Caco-2 (cell line): ENCODE results near the gene PLPP4. TPM values are rescaled to one million over a fixed set of nuclear protein-coding genes. Genes with fewer than 3 reads are reported as not detected.

Experiments
- BruUV-seq: library from RNA; stranded (reverse); fragments of 400-500 nt; replicated peaks from 2 replicates; lab custom pipeline; 2021; lab: Mats Ljungman, UMichigan
- CTCF ChIA-PET: fragments of 300-600 bp; sonication (Branson Sonifier 250); formaldehyde crosslinking; loops from one replicate; lab custom pipeline; 2022; ENCODE audit warnings: antibody characterized with exemption; lab: Charles Lee
- POLR2A ChIA-PET: fragments of 300-600 bp; sonication (Branson Sonifier 250); formaldehyde crosslinking; loops from one replicate; lab custom pipeline; 2022; ENCODE audit warnings: antibody characterized with exemption; lab: Charles Lee
- DNase-seq, 2 experiments: peaks; one replicate each; pipeline versions ENCODE4 v3.0.0 to v3.0.0-alpha.2; 2020 to 2022
- H3K27me3 ChIP-seq: replicated peaks from 2 replicates; pipeline ENCODE4 v1.6.0; 2011; ENCODE audit warnings: low read length; ENCODE audit not compliant: control insufficient read depth, insufficient read depth
- H3K36me3 ChIP-seq: 2 replicates; pipeline ENCODE4 v1.5.1; 2011; ENCODE audit warnings: low read length; ENCODE audit not compliant: control insufficient read depth, insufficient read depth
- H3K4me1 ChIP-seq: fragments of 250-450 bp; sonication (Bioruptor Pico); 2 replicates; pipeline ENCODE4 v1.5.1; 2020; ENCODE audit warnings: mild to moderate bottlenecking
- H3K4me3 ChIP-seq: 2 replicates; pipeline ENCODE4 v1.5.1; 2011; ENCODE audit warnings: low read depth, mild to moderate bottlenecking, control low read depth, low read length
- H3K9me3 ChIP-seq: fragments of 250-450 bp; sonication (Bioruptor Pico); 2 replicates; pipeline ENCODE4 v1.5.1; 2020; ENCODE audit warnings: mild to moderate bottlenecking, moderate library complexity
- H3K27ac Mint-ChIP-seq: one replicate; pipeline ENCODE4 v1.8.0; 2022; ENCODE audit warnings: mixed read lengths; ENCODE audit not compliant: unreplicated experiment
- H3K27me3 Mint-ChIP-seq: one replicate; pipeline ENCODE4 v1.8.0; 2022; ENCODE audit warnings: mixed read lengths; ENCODE audit not compliant: insufficient read depth, unreplicated experiment
- H3K36me3 Mint-ChIP-seq: one replicate; pipeline ENCODE4 v1.8.0; 2022; ENCODE audit warnings: mild to moderate bottlenecking, mixed read lengths; ENCODE audit not compliant: insufficient read depth, unreplicated experiment
- H3K4me1 Mint-ChIP-seq: one replicate; pipeline ENCODE4 v1.8.0; 2022; ENCODE audit warnings: low read depth, mixed read lengths; ENCODE audit not compliant: unreplicated experiment
- H3K4me3 Mint-ChIP-seq: one replicate; pipeline ENCODE4 v1.8.0; 2022; ENCODE audit warnings: mild to moderate bottlenecking, moderate library complexity, mixed read lengths; ENCODE audit not compliant: unreplicated experiment
- H3K9me3 Mint-ChIP-seq: one replicate; pipeline ENCODE4 v1.8.0; 2022; ENCODE audit warnings: mixed read lengths; ENCODE audit not compliant: unreplicated experiment
- intact Hi-C: fragments of 100-400 bp; cut with micrococcal nuclease; formaldehyde crosslinking; loops from one replicate; pipeline ENCODE4 v1.10.0; 2022; ENCODE audit not compliant: unreplicated experiment
- total RNA-seq: library from RNA; stranded (reverse); gene quantifications from 2 replicates; pipeline ENCODE4 v1.2.3, GENCODE V29; 2022
- TF ChIP-seq, protein P1 (sequence below), 2 experiments: fragments of 200-600 bp in 1 of 2; IDR thresholded peaks; 1 replicate in 1 of 2; 2 replicates in 1 of 2; pipeline versions ENCODE4 v1.5.1 to v1.8.0; 2011 to 2022; ENCODE audit warnings: antibody characterized with exemption in 1 of 2, control low read depth in 1 of 2, inconsistent platforms in 1 of 2, low read depth in 1 of 2, low read length in 1 of 2, mild to moderate bottlenecking in 1 of 2, moderate library complexity in 1 of 2; ENCODE audit not compliant: insufficient read depth in 1 of 2, severe bottlenecking in 1 of 2, unreplicated experiment in 1 of 2

The PLPP4 gene
- total RNA-seq, 1 experiment from 2014 or later: 0.61 TPM

- H3K4me3 Mint-ChIP-seq: no peak overlapping the region
- intact Hi-C loops: no loop called here
- no peaks in the 10 kb centered on the region for H3K4me1 Mint-ChIP-seq
These were observed 102.8 kb downstream of the PLPP4 start for GRCh38 chr10:120559800-120560199.

GRCh38 chr10:120562956-120563355 lies 105.9 kb downstream of the PLPP4 start:
- H3K4me3 Mint-ChIP-seq: no peak overlapping the region
- H3K27me3 ChIP-seq: no peaks in the 10 kb centered on the region
- no peak overlapping the region for H3K4me3 ChIP-seq
- BruUV-seq: no TSS peak
- TF ChIP-seq, protein P1, sequence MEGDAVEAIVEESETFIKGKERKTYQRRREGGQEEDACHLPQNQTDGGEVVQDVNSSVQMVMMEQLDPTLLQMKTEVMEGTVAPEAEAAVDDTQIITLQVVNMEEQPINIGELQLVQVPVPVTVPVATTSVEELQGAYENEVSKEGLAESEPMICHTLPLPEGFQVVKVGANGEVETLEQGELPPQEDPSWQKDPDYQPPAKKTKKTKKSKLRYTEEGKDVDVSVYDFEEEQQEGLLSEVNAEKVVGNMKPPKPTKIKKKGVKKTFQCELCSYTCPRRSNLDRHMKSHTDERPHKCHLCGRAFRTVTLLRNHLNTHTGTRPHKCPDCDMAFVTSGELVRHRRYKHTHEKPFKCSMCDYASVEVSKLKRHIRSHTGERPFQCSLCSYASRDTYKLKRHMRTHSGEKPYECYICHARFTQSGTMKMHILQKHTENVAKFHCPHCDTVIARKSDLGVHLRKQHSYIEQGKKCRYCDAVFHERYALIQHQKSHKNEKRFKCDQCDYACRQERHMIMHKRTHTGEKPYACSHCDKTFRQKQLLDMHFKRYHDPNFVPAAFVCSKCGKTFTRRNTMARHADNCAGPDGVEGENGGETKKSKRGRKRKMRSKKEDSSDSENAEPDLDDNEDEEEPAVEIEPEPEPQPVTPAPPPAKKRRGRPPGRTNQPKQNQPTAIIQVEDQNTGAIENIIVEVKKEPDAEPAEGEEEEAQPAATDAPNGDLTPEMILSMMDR (IDR thresholded peaks at IDR 0.05; ENCODE audit: insufficient read depth in 1 of 2, low read depth in 1 of 2, low read length in 1 of 2, severe bottlenecking in 1 of 2, unreplicated experiment in 1 of 2): no peak
- no peaks in the 10 kb centered on the region for H3K9me3 ChIP-seq
- ChIA-PET CTCF (no interaction called here), POLR2A (no interaction called here)
- H3K4me1 Mint-ChIP-seq: no peaks in the 10 kb centered on the region
- intact Hi-C loops: no loop called here
- no peaks in the 10 kb centered on the region for H3K36me3 Mint-ChIP-seq
- no peak for DNase-seq
- H3K9me3 Mint-ChIP-seq: no peaks in the 10 kb centered on the region
- no peaks in the 10 kb centered on the region for H3K4me1 ChIP-seq
- no peak overlapping the region for H3K27ac Mint-ChIP-seq
- no peaks in the 10 kb centered on the region for H3K36me3 ChIP-seq
- H3K27me3 Mint-ChIP-seq: peaks cover 9% of the 10 kb centered on the region

More at GRCh38 chr10:120559800-120560199, 102.8 kb downstream of the PLPP4 start:
- TF ChIP-seq, protein P1 (IDR thresholded peaks at IDR 0.05; ENCODE audit: insufficient read depth in 1 of 2, low read depth in 1 of 2, low read length in 1 of 2, severe bottlenecking in 1 of 2, unreplicated experiment in 1 of 2): no peak
- BruUV-seq: no TSS peak
- CTCF ChIA-PET: no interaction called here
- no peaks in the 10 kb centered on the region for H3K36me3 ChIP-seq
- H3K27me3 ChIP-seq: no peaks in the 10 kb centered on the region
- no peak for DNase-seq
- H3K27ac Mint-ChIP-seq: no peak overlapping the region
- no peaks in the 10 kb centered on the region for H3K4me1 ChIP-seq
- H3K4me3 ChIP-seq: no peak overlapping the region
- no peaks in the 10 kb centered on the region for H3K36me3 Mint-ChIP-seq
- H3K27me3 Mint-ChIP-seq: peaks cover 1% of the 10 kb centered on the region
- no peaks in the 10 kb centered on the region for H3K9me3 ChIP-seq
- POLR2A ChIA-PET: no interaction called here
- peaks cover under 1% of the 10 kb centered on the region for H3K9me3 Mint-ChIP-seq

DNA sequence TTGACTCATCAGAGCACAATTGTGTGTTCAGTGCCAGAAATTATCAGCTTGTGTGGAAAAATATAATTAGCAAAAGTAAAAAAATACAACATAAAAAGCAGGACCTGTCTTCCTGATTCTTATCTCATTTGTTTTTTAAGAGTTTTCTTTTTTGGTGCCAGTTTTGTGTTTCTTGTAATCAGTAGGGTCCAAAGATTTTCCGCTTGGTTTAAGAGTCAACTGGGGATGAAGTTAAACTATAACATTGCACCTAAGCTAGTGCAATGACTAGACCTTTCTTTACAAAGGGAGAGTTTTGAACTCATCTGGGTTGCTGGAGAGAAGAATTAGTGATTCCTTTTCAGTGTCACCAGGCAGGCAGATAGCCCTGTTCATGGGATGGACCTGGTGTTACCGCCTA lies 113.4 kb downstream of the PLPP4 start:
- no peak overlapping the region for H3K4me3 ChIP-seq
- no peaks in the 10 kb centered on the region for H3K36me3 ChIP-seq
- Mint-ChIP-seq H3K9me3 (no peaks in the 10 kb centered on the region), H3K4me3 (no peak overlapping the region), H3K36me3 (no peaks in the 10 kb centered on the region), H3K27me3 (peaks cover 22% of the 10 kb centered on the region), H3K4me1 (no peaks in the 10 kb centered on the region), H3K27ac (no peak overlapping the region)
- no peak for DNase-seq
- no peaks in the 10 kb centered on the region; the same call in 1 of the 2 replicates for H3K27me3 ChIP-seq
- no peaks in the 10 kb centered on the region for H3K9me3 ChIP-seq
- BruUV-seq: no TSS peak
- CTCF ChIA-PET: no interaction called here
- POLR2A ChIA-PET: no interaction called here
- TF ChIP-seq, protein P1 (IDR thresholded peaks at IDR 0.05; ENCODE audit: insufficient read depth in 1 of 2, low read depth in 1 of 2, low read length in 1 of 2, severe bottlenecking in 1 of 2, unreplicated experiment in 1 of 2): no peak
- no peaks in the 10 kb centered on the region for H3K4me1 ChIP-seq
- intact Hi-C loops: no loop called here
